GM19035 (cell line): ENCODE results near the gene C3orf38.
"Not testable (repeated sequence)": the region's sequence is repeated elsewhere in the genome, so short reads cannot be mapped to it uniquely, and the experiment has no call there.

Experiments
- ATAC-seq: cut with Tn5 transposase; IDR thresholded peaks from one replicate; pipeline ENCODE4 v1.9.1; 2021; ENCODE audit not compliant: unreplicated experiment

C3orf38 gene

DNA sequence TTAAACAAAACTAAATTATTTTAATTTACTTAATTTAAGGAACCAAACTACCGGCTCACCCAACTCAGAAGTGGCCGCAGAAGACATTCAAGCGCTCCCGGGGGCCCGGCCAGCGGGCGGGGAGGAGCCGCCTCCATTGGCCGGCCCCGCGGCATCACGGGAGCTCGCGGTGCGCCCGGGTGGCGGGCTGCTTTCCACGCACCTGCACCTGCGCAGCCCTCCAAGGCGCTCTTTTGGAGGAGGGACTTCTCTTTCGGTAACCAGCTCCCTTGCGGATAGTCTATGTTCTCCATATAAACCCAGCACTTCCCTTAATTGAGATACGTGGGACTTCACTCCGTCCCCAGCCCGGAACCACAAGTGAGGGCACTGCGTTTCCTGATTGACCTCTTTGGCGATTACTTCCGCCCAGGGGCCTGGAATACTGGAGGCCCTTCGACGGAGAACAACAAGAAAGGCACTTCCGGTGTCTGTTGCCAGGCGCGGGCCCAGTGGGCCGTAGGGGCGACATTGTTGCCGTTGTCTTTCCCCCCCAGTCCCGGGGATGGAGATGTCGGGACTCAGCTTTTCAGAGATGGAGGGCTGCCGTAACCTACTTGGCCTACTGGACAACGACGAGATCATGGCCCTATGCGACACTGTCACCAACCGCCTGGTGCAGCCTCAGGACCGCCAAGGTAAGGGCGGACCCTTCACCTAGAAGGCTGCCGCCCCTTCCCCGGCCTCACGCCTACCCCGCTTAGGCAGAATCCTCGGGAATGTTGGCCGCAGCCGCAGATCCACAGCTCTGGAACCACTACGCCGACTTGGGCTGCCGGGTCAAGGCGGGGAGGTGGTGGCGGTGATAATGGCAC lies at the start of gene C3orf38:
Gene C3orf38 (plus strand): TSS at position 451 of the 854 bp plus-strand sequence. CDS start 94 bp downstream, at position 545.
- ATAC-seq: peak; percentile 78

DNA sequence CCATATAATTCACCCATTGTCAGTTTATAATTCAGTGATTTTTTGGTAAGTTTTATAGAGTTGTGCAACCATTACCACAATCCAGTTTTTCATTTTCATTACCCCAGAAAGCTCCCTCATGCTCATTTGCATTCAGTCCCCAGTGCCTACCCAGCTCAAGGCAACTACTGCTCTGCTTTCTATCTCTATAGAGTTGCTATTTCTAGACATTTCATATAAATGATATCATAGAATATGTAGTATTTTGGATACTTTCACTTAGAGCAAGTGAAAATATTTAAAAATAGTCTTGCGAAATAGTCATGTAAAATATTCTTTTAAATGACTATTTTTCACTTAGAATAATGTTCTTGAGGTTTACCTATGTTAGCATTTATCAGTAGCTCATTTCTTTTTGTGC lies 48.6 kb upstream of the C3orf38 start:
- ATAC-seq: peak; percentile 53

GRCh38 chr3:88105325-88105724 lies 44.4 kb upstream of the C3orf38 start:
- no peak for ATAC-seq

- ATAC-seq: no peak
Measured at GRCh38 chr3:88112289-88112688, 37.5 kb upstream of the C3orf38 start.

- ATAC-seq: peak; percentile 86
Measured at GRCh38 chr3:88113311-88114162, 36.2 kb upstream of the C3orf38 start.

DNA sequence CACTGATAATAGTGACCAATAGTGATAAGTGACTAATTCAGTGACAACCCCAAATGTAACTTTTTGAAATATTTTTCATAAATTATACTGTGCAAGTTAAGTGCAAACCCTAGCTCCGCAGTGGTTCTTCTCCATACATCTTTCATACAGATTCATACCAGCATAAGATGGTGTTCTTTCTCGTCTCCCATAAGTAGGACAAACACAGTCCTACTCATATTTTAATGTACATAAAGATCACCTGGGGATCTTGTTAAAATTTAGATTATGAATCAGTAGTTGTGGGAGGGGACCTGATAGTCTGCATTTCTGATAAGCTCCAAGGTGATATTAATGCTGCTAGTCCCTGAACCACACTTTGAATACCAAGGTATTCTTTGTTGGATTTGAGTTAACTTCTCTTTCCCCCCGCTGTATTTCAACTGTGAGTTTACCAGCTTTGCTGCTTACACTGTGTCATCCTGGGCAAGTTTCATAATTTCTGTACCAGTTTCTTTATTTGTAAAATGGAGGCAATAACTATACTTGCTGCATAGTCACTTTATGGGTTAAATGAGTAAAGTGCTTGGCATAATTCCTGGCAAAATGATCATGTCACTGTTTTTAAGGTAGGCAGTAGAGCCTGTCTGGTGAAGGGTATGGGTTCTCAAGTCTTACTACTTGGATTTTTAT lies 34.7 kb upstream of the C3orf38 start:
- ATAC-seq: no peak

DNA sequence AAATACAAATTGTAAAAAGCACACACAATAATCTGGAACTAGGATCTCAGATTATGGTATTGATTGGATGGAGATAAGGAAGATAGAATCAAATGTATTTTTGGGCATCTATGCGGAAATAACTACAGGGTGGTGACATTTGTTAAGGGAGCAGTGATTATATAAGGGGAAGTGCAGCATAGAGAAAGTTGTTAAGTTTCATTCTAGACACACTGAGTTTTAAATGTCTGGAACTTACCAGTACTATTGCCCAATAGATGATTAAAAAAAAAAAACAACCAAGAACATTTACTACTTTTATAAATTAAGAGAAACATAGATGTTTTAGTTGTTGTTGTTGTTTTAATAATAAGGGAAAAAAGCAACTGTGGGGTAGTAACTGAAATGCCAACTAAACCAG lies 32.1 kb upstream of the C3orf38 start:
- no peak for ATAC-seq

- ATAC-seq: not testable (repeated sequence)
Measured at GRCh38 chr3:88118603-88119002, 31.2 kb upstream of the C3orf38 start.

- ATAC-seq: no peak
Measured at GRCh38 chr3:88123526-88123925, 26.2 kb upstream of the C3orf38 start.

- no peak for ATAC-seq
Measured at GRCh38 chr3:88131695-88132094, 18.1 kb upstream of the C3orf38 start.

- ATAC-seq: no peak
Measured at GRCh38 chr3:88132894-88133293, 16.9 kb upstream of the C3orf38 start.

DNA sequence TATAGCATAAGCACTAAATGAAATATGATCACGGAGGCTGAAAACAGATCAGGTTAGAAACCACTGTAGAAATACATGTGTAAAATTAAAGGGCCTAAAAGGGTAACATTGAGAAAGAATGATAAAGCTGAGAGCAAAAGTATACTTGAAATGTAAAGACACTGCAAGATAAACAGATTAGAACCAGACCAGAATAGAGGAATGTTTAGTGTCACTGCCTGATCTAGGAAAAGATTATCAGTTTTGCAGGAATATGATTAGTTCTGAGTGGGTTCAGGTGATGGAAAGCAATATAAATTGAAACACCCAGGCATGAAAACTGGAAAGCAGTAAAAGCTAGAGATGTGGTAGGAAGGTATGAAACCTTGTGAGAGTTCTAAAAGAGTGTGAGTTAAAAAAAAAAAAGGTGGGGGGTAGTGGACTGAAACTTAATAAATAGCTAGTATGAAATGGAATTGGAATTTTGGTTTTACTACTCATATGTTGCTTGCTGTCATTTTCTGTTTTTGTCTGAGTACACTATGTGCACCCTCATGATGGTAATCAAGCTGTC lies 16.0 kb upstream of the C3orf38 start:
- no peak for ATAC-seq

DNA sequence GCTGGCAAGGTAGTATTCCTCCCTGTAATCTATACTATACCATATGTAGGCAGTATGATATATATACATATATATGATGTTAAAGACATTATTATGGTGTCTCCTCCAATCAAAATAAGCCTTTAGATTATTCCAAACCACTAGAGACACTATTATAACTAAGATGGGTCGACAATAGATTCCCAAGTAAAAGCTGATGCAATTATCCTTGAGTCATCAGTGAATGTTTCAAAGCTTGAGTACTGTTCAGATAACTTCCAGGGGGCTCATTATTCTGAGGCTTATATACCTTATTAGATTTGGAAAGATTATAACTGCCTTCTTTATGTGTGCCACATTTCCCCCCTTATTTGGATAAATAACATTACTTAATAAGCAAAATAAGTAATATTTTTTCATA lies 11.9 kb upstream of the C3orf38 start:
- no peak for ATAC-seq

DNA sequence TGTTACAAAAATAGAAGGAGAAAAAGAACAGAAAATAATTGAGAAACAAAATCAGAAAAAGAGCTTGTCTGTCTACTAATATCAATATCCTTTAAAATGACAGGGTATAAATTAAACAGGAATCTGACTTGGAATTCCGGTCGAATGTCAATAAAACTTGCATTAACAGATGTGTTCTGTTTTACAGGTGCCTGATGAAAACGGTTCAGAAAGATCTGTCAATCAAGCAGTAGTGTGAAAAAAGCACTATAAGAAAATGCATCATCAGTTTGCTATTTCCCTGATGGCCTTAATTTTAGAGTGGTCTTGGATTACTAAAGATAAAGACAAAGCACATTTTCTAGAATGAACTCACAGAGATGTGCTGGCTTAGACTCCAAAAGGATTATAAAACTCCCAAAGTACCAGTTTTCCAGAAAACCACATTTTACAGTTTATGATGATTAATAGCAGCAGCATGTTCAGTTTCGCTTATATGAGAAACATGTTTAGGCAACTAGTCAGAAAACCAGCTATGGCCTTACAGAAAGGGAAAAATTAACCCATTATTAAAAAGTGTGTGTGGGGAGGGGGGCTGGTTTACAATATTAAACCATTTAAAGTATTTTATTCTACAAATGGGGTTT lies 8.2 kb upstream of the C3orf38 start:
- ATAC-seq: no peak

DNA sequence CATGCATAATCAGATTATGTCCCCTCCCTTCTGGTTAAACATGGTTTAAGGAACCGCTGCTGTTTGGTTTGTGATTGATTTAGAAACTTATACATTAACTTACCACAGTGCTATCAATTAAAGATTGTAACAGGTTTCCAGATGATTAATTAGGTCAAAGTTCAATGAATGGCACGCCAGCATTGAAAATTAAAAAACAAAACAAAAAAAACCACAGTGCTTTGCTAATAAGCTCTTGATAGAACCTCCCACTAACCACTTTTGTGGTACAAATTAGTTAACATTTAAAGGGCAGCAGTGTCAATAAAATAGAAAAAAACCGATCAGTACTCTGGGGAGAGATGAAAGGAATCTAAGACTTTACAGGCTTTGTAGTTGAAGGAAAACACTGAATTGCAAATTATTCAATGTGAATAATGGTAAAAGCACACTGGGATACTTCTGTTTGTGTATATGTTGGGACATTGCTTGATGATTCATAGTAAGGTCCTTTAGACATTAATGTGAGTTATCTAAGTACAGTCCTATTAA lies 7.6 kb upstream of the C3orf38 start:
- no peak for ATAC-seq

- no peak for ATAC-seq
Measured at GRCh38 chr3:88147261-88147660, 2.5 kb upstream of the C3orf38 start.

- ATAC-seq: no peak
Measured at GRCh38 chr3:88148651-88149050, 1.1 kb upstream of the C3orf38 start.

DNA sequence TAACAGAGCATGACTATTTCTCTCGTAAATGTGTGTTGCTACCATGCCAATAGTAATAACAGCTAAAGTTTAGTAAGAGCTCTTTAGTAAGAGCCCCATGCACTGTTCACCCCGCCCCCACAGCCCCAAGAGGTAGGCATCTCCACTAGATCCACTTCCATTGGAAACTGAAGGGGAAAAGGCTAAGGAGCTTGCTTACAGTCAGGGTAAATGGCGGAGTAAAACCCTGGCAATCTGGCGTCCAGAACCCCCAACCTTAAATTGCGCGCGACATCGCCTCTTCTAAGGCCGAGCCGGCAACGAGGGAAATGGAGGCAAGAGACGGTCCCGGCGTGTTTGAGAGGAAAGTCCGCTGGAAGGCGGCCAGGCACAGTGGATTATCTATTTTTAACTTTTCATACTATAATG lies 654 bp upstream of the C3orf38 start:
- peak; percentile 14 for ATAC-seq

- ATAC-seq: peak; percentile 33
Measured at GRCh38 chr3:88150371-88150770, 612 bp downstream of the C3orf38 start.

DNA sequence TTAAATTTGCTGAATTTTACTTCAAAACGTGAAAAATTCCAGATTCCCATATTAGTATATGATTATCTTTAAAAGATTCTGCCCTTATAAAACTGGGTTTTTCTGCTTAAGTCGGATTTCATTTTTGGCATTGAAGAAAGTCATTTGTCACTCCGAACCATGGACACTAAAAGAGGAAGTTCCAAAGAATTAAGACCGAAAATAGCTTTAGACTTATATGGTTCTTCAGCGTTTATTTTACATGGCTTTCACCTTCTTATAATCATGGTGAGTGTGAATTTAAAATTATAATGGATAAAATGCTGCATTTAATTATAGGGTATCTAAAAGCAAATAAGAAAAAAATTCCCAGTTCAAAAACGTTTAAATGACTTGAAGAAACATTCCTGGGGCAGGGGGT lies 1.0 kb downstream of the C3orf38 start:
- no peak for ATAC-seq
